Measurements from ENCODE around the gene CRELD2.

- TF ChIP-seq POLR2AphosphoS5 (IDR thresholded peaks at IDR 0.05; ENCODE audit: low read depth, low read length) (no peak), TAF1 (IDR thresholded peaks at IDR 0.05; ENCODE audit: borderline replicate concordance, insufficient read depth, low read length) (no peak), REST (IDR thresholded peaks at IDR 0.05; ENCODE audit: insufficient read depth in 1 of 2, low read depth in 2 of 2, low read length in 2 of 2) (no peak)
Measured at GRCh38 chr22:49871482-49871881, 47.0 kb upstream of the CRELD2 start.

All from PFSK-1 (cell line).